Epithelial cell of alveolus of lung (primary cell): Measurements from ENCODE around the gene CCDC85C. TPM values are rescaled to one million over a fixed set of nuclear protein-coding genes. Genes with fewer than 3 reads are reported as not detected.

Experiments used
- total RNA-seq: library from RNA; depleted of rRNA; stranded (reverse); fragments of >200 nt; gene quantifications from 2 replicates; pipeline ENCODE4 v1.2.1, GENCODE V29; 2015

CCDC85C gene
- 5.3 and 7.0 TPM in 2 replicates for total RNA-seq

DNA sequence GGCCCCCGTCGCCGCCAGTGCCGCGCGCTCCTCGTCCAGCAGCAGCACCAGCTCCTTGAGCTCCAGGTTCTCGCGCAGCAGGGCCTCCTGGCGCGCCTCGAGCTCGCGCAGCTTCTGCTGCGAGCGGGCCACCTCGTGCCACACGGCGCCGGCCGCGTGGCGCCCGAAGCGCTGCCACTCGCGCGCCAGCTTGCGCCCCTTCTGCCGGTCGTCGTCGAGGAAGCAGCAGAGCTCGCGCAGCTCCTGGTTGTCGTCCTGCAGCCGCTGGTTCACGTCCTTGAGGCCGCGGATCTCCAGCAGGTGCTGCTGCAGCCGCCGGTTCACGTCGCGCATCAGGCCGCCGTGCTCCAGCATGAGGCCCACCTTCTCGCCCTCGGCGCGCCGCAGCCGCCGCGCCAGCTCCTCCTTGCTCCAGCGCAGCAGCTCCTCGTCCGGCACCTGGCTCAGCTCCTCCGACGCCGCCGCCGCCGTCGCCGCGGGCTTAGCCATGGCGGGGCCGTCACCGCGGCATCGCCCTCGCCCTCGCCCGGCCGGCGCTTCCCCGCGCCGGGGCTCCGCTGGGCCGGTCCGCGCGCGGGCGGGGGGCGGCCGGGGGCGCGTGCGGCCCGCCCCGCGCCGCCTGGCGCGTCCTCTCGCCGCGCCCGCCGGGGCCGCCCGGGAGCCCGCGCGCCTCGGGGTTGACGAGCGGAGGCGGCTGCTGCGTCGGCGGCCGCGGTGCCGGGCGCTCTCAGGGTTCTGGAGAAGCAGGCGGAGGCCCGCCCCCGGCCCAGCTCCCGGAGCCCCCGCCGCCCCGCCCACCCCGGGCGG is at the start of gene CCDC85C:
TSS of gene CCDC85C (minus strand) at position 737 of the 807 bp plus-strand sequence. CDS start at position 489, 248 bp downstream.

DNA sequence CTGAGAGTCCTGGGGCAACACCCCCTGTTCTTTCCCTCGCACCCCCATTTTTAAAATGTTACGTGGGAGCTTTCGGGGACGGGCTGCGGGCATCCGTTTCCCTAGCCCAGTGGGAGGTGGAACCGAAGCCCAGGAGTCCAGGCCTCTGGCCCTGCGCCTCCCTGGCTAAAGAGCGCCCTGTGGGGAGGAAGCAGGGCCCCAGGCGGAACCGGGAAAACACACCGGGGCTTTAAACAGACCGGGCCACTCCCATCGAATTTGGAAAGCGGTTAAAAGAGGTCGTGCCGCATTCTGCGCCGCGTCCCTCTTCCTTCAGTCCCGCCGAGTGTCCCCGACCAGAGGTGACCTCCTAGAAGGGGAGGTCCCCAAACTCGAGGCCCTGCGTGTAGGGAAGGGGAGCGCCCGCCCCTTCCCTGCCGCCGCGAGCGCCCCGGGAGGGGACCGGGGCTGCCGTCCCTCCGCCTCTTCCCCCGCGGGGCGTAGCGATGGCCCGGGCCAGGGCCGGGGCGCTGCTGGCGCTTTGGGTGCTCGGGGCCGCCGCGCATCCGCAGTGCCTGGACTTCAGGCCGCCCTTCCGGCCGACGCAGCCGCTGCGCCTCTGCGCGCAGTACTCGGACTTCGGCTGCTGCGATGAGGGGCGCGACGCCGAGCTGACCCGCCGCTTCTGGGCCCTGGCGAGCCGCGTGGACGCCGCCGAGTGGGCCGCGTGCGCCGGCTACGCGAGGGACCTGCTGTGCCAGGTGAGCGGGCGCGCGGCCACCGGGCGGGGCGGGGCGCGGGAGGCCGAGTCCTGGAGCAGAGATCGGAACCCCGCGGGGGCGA is 40.9 kb upstream of the CCDC85C start, which contains the start of gene HHIPL1:
TSS of gene HHIPL1 (plus strand) at position 407 of the 822 bp plus-strand sequence. CDS start at position 486, 79 bp downstream.

GRCh38 chr14:99480917-99481744 is 122.9 kb downstream of the CCDC85C start, which contains the start of gene CCNK:
CCNK (plus strand) TSS chr14:99481409; CDS start chr14:99492678, 11,269 bp downstream.

DNA sequence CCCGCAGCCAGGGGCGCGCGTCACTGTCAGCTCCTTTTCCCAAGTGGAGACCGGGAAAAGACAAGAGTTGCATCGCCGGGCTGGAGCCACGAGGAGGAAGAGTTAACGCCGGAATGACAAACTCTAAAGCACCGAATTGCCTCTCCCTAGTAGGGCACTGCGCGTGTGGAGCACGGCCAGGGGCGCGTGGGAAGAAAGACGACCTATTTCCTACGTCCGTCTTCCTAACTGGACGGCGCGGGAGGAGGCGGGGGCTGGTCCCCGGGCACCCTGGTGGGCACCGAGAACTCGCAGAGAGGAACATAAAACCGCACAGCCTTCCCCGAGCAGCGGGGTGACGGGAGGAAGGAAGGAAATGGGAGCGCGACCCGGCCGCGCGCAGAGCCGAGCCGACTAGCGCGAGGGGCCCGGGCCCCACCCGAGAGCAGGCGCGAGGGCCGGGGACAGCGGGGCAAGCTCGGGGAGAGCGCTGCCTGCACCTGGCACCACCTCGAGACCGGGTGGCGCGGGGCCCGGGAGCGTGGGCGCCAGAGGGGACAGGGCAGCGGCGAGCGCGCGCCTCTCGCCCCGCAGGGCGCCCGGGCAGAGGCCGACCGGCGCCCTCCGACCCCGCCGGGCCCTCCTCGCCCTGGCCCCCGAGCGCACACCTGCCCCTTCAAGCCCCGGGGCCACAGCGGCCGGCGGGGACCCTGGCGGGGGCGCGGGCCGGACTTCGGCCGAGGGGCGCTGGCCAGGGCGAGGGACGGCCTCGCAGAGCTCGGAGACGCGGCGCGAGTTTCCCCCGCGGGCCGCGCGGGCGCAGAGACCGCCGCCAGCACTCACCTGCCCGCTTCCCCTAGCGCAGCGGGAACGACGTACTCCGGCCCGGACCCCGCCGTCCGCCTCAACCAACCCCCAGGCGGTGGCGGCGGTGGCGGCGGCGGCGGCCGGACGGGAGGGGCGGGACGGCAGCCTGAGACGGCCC is 123.8 kb downstream of the CCDC85C start, which contains the start of gene SETD3:
TSS of gene SETD3 (minus strand) at position 954 of the 964 bp plus-strand sequence. CDS start 15,054 bp downstream, outside the sequence.

Other genes starting within 250 kb of the CCDC85C start
- 25.8 and 35.4 TPM in 2 replicates for gene SETD3, start 123.3 kb downstream of the CCDC85C start, total RNA-seq
- gene CCNK, start 122.8 kb downstream of the CCDC85C start, total RNA-seq, result 13.7 and 36.3 TPM in 2 replicates
- gene HHIPL1, start 40.9 kb upstream of the CCDC85C start, total RNA-seq, result 2.6 and 3.4 TPM in 2 replicates
- gene CYP46A1, start 80.1 kb upstream of the CCDC85C start, total RNA-seq, result not detected in 2 replicates
- gene EML1, start 189.2 kb upstream of the CCDC85C start, total RNA-seq, result 7.8 and 18.0 TPM in 2 replicates